ENCODE data around the gene S1PR2.
"Not testable (repeated sequence)": the region's sequence is repeated elsewhere in the genome, so short reads cannot be mapped to it uniquely, and the experiment has no call there.

The S1PR2 gene

DNA sequence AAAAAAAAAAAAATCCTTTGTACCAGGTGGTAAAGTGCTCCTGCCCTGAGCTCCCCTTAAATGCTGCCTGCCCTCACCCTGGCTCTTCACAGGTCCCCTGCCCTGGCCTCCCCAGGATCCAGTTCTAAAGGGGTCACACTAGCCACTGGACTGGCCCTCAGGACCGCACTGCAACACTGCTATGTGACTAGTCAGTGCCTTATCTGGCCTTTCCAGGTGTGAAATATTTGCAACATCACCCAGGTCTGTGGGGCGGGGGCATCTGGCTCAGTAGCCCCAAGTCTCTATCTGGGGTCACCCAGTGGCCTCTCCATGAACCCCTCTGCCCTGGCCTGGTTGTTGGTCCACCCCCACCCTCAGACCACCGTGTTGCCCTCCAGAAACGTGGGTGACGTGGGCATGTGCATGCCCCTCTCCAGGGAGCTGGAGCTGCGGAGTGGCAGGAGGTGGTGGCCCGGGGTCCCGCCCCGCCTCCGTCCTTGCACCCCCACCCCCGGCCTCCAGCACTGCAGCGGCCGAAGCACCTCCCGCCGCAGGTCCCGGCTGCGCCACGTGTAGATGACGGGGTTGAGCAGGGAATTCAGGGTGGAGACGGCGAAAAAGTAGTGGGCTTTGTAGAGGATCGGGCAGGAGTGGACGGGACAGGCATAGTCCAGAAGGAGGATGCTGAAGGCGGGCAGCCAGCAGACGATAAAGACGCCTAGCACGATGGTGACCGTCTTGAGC, 7.5 kb downstream of the S1PR2 start:
- no peak for DNase-seq (ENCODE audit: low spot score)

DNA sequence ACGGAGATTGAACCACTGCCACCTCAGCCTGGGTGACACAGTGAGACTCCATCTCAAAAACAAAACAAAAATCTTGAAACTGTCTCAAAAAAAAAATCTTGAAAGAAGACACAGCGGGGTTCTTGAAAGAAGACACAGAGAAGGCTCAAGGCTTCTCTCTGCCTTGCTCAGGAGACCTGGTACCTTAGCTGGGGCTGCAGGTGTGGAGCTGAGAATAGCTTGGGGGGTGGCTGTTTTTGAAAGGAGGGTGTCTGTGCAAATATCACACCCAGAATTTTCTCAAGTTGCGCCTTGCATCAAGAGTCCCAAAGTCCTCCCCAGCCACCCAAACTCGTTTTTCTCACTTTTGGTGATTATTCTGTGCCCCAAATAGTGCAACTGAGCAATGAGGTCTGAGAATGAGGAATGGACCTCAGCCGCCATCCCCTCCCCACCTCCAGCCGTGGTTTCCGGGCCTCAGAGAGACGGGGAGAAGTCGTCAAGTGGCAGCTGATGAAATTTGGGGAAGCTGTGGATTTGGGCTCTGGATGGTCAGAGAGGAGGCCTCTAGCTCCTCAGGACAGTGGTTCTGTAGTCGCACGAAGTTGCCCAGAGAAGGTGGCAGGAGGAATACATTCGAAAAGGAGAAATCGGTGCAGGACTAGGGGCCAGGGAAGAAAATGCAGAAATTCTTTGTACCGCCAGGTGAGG, 8.8 kb downstream of the S1PR2 start:
- no peak for DNase-seq (ENCODE audit: low spot score)

GRCh38 chr19:10220695-10221094, 10.4 kb downstream of the S1PR2 start:
- DNase-seq (ENCODE audit: low spot score): no peak

- peak; percentile 51 for DNase-seq (ENCODE audit: low spot score)
Measured at GRCh38 chr19:10219678-10220077, 11.5 kb downstream of the S1PR2 start.

DNA sequence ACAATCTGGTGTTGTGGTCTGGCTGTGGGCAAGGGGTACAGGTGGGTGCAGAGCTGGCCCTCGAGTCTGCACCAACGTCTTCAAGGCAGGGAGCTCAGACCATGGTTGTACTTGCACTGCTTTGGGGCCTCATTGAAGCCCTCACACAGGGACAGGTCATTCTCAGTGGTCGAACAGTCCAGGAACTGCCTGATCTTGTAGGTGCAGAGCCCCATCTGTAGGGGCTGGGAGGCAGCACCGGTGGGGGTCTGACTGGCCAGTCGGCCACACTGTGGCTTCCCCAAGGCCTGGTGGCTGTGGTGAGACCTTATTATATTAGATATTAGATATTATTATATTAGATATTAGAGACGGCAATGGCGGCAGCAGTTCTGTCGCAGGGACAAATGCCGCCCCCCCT, 14.0 kb downstream of the S1PR2 start:
- no peak for DNase-seq (ENCODE audit: low spot score)

- no peak for DNase-seq (ENCODE audit: low spot score)
Measured at GRCh38 chr19:10214784-10215183, 16.3 kb downstream of the S1PR2 start.

DNA sequence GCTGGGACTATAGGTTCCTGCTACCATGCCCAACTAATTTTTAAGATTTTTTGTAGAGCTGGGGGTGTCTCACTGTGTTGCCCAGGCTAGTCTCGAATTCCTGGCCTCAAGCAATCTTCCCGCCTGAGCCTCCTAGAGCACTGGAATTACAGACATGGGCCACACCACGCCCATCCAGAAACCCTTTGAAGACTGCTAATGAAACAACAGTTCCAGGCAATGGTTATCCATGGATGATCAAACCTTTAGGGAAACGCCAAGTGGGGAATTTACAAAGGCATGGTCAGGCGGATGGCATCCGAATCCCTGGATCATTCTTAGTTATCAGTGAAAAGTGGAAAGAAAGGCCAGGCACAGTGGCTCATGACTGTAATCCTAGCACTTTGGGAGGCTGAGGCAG, 19.4 kb downstream of the S1PR2 start:
- DNase-seq (ENCODE audit: low spot score): no peak

- DNase-seq (ENCODE audit: low spot score): no peak
Measured at GRCh38 chr19:10211061-10211460, 20.1 kb downstream of the S1PR2 start.

DNA sequence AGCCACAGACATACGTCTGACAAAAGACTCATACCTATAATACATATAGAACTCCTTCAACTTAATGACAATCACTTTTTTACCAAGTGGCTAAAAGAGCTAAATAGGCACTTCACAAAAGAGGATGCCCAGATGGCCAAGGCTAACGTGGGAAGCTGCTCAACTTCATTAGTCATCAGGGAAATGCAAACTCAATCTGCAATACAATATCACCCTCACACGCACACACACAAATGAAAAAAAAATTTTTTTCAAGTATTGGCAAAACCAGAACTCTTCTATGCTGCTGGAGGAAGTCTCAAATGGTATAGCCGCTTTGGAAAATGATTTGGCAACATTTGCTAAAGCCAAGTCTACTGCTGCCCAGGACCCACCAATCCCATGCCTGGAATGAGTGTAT, 21.8 kb downstream of the S1PR2 start:
- DNase-seq (ENCODE audit: low spot score): no peak

GRCh38 chr19:10207026-10207425, 24.1 kb downstream of the S1PR2 start:
- no peak for DNase-seq (ENCODE audit: low spot score)

DNA sequence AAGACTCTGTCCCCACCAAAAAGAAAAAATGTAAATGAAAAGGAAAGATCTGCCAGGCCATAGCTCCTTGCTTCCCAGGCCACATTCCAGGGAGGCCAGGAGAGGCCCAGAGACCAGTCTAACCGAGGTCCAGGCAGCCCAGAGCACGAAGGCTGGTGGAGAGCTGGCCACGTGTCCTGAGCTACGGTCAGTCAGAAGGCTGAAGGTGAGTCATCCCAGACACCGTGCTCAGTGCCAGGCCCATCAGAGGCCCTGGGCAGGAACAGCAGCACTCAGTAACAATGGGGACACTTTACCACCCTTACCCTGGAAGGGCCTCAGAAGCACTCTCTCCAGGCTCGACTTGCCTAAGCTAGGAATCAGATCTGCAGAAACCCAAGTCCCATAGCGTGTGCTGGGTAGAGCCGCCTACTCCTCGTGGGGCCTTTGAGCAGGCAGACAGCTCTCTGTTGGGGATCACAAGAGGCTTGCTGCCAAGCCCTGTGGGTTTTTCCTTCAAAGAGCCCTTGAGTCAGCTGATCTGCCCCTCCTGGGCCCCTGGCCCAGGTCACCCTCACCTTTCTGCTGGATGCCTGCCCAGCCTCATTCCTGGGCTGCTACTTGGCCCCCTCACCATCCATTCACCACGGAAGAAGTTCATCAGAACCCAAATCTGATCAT, 24.8 kb downstream of the S1PR2 start:
- no peak for DNase-seq (ENCODE audit: low spot score)

GRCh38 chr19:10205636-10206035, 25.5 kb downstream of the S1PR2 start:
- DNase-seq (ENCODE audit: low spot score): no peak

DNA sequence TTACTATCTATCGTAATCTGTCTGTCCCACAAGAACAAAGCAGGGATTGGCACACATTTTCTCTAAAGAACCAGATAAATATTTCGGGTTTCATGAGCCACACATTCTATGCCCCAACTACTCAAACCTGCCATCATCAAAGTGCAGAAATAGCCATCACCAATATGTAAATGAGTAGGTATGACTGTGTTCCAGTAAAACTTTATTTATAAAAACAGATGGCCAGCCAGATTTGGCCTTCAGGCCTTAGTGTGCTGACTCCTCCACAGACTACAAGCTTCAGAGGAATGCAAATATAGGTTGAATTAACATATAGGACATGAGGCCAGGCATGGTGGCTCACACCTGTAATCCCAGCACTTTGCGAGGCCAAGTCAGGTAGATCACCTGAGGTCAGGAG, 27.4 kb downstream of the S1PR2 start:
- DNase-seq (ENCODE audit: low spot score): no peak

DNA sequence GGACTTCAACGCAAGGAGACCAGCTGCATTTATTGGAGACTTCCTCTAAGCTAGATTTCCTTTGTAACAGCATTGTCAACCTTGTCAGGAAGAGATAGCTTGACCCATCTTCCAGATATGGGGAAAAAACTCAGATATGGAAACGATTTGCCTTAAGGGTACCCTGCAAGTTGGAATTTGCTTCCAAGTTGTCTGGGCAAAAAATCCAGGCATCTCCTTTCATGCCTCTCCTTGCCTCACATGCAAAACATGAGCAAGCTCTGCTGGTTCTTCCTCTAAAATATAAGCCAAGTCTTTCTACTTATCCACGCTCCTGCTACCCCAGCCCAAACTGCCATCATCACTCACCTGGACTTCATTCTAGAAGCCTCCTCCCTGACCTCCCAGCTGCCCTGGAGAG, 30.0 kb downstream of the S1PR2 start:
- DNase-seq (ENCODE audit: low spot score): no peak

GRCh38 chr19:10200101-10200500, 31.0 kb downstream of the S1PR2 start:
- not testable (repeated sequence) for DNase-seq (ENCODE audit: low spot score)

DNA sequence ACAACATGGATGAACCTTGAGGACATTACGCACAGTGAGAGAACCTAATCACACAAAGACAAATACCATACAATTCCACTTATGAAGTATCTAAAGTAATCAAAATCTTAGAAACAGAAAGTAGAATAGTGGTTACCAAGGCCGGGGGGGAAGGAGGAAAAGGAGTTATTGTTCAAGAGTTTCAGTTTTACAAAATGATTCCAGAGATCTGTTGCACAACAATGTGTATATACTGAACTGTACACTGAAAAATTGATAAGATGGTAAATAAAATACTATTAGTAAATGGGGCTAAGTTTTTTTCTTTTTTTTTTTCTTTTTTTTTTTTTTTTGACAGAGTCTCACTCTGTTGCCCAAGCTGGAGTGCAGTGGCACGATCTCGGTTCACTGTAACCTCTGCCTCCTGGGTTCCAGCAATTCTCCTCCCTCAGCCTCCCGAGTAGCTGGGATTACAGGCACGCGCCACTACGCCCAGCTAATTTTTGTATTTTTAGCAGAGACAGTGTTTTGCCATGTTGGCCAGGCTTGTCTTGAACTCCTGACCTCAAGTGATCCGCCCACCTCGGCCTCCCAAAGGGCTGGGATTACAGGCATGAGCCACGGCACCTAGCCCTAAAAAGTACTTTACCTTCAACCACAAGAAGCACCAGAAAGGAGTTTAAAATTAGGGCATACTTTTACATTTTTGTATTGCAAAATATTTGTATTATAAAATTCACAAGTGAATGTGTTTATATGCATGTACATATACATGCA, 32.1 kb downstream of the S1PR2 start:
- not testable (repeated sequence) for DNase-seq (ENCODE audit: low spot score)

DNA sequence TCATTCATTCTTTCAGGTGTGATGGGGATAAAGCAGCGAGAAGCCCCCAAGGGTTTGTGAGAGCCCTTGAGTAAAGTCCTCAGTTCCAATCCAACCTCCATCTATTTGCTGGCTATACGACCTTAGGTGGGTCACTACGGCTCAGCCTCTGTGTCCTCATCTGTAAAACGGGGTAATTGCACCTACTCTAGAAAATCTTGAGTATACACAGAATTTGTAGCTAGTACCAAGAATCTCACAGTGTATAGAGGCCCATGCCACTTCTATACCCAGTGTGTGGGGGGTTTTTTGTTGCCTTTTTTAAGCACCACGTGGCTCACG, 36.0 kb downstream of the S1PR2 start:
- DNase-seq (ENCODE audit: low spot score): no peak

GRCh38 chr19:10194500-10195198, 36.5 kb downstream of the S1PR2 start, which contains the start of gene DNMT1:
TSS of gene DNMT1 (minus strand) at chr19:10194953. CDS start at chr19:10194899, 54 bp downstream.
- peak; percentile 99 for DNase-seq (ENCODE audit: low spot score)

DNA sequence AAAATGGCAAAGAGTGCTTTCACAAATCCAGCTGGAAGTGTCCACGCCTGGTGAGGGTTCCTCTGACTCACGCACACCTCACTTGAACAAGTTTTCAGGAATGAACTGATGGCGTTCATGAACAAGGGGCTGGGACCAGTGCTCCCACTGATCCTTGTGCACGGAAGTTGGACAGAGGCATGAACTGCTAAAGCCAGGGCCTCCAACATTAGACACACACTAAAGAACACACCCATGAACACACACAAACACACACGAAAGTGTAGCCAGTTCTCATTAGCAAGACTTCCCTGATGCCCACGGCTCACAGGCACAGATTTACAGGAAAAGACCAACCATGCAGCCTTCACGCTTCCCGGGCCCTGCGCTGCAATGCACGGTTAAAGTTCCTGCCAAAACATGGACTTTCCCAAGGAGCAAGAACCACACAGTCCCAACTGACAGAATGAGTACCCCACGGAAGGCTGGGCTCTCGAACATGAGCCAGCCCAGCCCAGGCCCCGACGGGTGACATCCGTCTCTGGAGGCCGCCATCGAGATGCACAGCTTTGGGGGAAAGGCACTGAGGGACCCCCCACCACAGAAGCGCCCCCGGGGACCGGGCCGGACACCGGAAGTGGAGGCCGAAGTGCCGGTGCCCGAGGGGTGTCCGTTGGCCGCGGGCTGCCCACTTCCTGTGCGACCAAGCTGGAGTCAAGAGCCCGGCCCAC, 37.2 kb downstream of the S1PR2 start:
- peak; percentile 52 for DNase-seq (ENCODE audit: low spot score)

GRCh38 chr19:10192922-10193321, 38.2 kb downstream of the S1PR2 start:
- DNase-seq (ENCODE audit: low spot score): no peak

- peak; percentile 28 for DNase-seq (ENCODE audit: low spot score)
Measured at GRCh38 chr19:10191347-10191746, 39.8 kb downstream of the S1PR2 start.

Data from HuH-7.5 (cell line).